ENCODE results near the gene STYXL1. TPM values are rescaled to one million over a fixed set of nuclear protein-coding genes. Genes with fewer than 3 reads are reported as not detected.

STYXL1 gene
- total RNA-seq, 1 experiment from 2014 or later: 21.3 TPM

GRCh38 chr7:76047811-76048667 is at the start of gene STYXL1, which contains the start of gene MDH2 (continued):
- TF ChIP-seq FOXP1 (CRISPR knock-in tag; IDR thresholded peaks at IDR 0.05; ENCODE audit: borderline replicate concordance) (peak; percentile 88; the same call in 1 of the 2 replicates), MYBL2 (CRISPR knock-in tag; IDR thresholded peaks at IDR 0.05) (peak; percentile 78; the same call in 1 of the 2 replicates), GABPB1 (CRISPR knock-in tag; IDR thresholded peaks at IDR 0.05) (peak; percentile 79), ATF1 (CRISPR knock-in tag; IDR thresholded peaks at IDR 0.05) (no peak), ZNF425 (CRISPR knock-in tag; conservative IDR thresholded peaks at IDR 0.05) (no peak), SP1 (CRISPR knock-in tag; conservative IDR thresholded peaks at IDR 0.05) (peak; percentile 62; the same call in 1 of the 2 replicates), USF1 (CRISPR knock-in tag; IDR thresholded peaks at IDR 0.05) (peak; percentile 46; the same call in 1 of the 2 replicates), SMAD3 (CRISPR knock-in tag; IDR thresholded peaks at IDR 0.05; ENCODE audit: borderline replicate concordance) (peak; percentile 50), ARID4B (CRISPR knock-in tag; IDR thresholded peaks at IDR 0.05; ENCODE audit: borderline replicate concordance) (peak; percentile 97), MLX (CRISPR knock-in tag; IDR thresholded peaks at IDR 0.05) (peak; percentile 87; the same call in 1 of the 2 replicates), ZNF317 (CRISPR knock-in tag; IDR thresholded peaks at IDR 0.05; ENCODE audit: borderline replicate concordance, low read depth) (0 out of 2 replicates have a peak, but pooled peaks have one; percentile 6), ERG (CRISPR knock-in tag; IDR thresholded peaks at IDR 0.05) (no peak)
- TF ChIP-seq, protein P1, sequence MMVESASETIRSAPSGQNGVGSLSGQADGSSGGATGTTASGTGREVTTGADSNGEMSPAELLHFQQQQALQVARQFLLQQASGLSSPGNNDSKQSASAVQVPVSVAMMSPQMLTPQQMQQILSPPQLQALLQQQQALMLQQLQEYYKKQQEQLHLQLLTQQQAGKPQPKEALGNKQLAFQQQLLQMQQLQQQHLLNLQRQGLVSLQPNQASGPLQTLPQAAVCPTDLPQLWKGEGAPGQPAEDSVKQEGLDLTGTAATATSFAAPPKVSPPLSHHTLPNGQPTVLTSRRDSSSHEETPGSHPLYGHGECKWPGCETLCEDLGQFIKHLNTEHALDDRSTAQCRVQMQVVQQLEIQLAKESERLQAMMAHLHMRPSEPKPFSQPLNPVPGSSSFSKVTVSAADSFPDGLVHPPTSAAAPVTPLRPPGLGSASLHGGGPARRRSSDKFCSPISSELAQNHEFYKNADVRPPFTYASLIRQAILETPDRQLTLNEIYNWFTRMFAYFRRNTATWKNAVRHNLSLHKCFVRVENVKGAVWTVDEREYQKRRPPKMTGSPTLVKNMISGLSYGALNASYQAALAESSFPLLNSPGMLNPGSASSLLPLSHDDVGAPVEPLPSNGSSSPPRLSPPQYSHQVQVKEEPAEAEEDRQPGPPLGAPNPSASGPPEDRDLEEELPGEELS (CRISPR knock-in tag; IDR thresholded peaks at IDR 0.05): peak; percentile 88; the same call in 1 of the 2 replicates

Data from WTC11 (cell line).